Mucosa of descending colon (tissue), 3 donors: ENCODE data around the gene AKR1E2. TPM values are rescaled to one million over a fixed set of nuclear protein-coding genes. Genes with fewer than 3 reads are reported as not detected.
A peak's percentile ranks its signal among the peaks of the same experiment; 100 is the strongest.

ENCODE experiments used
- ATAC-seq: fragments of 200-7000 bp; cut with Tn5 transposase; one replicate; pipeline ENCODE4 v1.9.1; 2020; ENCODE audit warnings: mild to moderate bottlenecking, moderate library complexity
- DNase-seq, 3 donors: peaks; one replicate each; pipeline ENCODE4 v3.0.0-alpha.2; 2020
- H3K36me3 ChIP-seq: fragments of 200-600 bp; one replicate; pipeline ENCODE4 v1.8.0; 2021; ENCODE audit warnings: low read depth, mild to moderate bottlenecking
- H3K4me1 ChIP-seq: fragments of 200-600 bp; one replicate; pipeline ENCODE4 v1.8.0; 2021; ENCODE audit warnings: low read depth, mild to moderate bottlenecking
- H3K4me3 ChIP-seq: fragments of 200-600 bp; one replicate; pipeline ENCODE4 v1.8.0; 2021; ENCODE audit warnings: mild to moderate bottlenecking
- H3K9me3 ChIP-seq: fragments of 200-600 bp; one replicate; pipeline ENCODE4 v1.8.0; 2021; ENCODE audit warnings: mild to moderate bottlenecking
- intact Hi-C, 2 donors: fragments of 100-400 bp; cut with DNase I in 1 of 2; cut with micrococcal nuclease in 1 of 2; formaldehyde crosslinking; loops; one replicate each; pipeline versions ENCODE4 v1.11.0 to v1.11.1; 2022; cut with DNase I, micrococcal nuclease
- long read RNA-seq, 2 donors: library from polyadenylated mRNA; unstranded; transcript quantifications; one replicate each; pipeline ENCODE4 v2.0.0, GENCODE V29; 2019 to 2021
- total RNA-seq, 3 donors: library from RNA; stranded (reverse); fragmentation: NEBNext Ultra II Directional in 2 of 3; extraction: Animal tissue kit (Norgen Biotek cat#: 25700) in 2 of 3; gene quantifications; one replicate each; pipeline versions ENCODE4 v1.2.1 to v1.2.4, GENCODE V29; 2021 to 2023
- TF ChIP-seq, protein P1 (sequence below): fragments of 200-600 bp; IDR thresholded peaks from one replicate; pipeline ENCODE4 v1.8.0; 2022; ENCODE audit warnings: antibody characterized with exemption, mild to moderate bottlenecking
- donor health status: DM: no; HTN: no; CAD: no; lungs with moderate emphysema.
- donor health status: DM: no; HTN: no; CAD: no.
- donor health status: DM: no; HTN: yes; CAD: no.

AKR1E2 gene
- 10 to 100 TPM in 1 of 3 donors, 1 to 10 TPM in 2; 6.7 to 20.4 (median 8.0) TPM for total RNA-seq
- long read RNA-seq, donor 1, partial matches to known transcripts = 0 of 2 reads
- long read RNA-seq, donor 1, other reads (novel, unspliced or antisense) = 2 of 2 reads
- long read RNA-seq, donor 2 = 0 reads

- no peak within 1 kb of the TSS for H3K4me3 ChIP-seq
- intact Hi-C loops = no loop called here
- TF ChIP-seq, protein P1, sequence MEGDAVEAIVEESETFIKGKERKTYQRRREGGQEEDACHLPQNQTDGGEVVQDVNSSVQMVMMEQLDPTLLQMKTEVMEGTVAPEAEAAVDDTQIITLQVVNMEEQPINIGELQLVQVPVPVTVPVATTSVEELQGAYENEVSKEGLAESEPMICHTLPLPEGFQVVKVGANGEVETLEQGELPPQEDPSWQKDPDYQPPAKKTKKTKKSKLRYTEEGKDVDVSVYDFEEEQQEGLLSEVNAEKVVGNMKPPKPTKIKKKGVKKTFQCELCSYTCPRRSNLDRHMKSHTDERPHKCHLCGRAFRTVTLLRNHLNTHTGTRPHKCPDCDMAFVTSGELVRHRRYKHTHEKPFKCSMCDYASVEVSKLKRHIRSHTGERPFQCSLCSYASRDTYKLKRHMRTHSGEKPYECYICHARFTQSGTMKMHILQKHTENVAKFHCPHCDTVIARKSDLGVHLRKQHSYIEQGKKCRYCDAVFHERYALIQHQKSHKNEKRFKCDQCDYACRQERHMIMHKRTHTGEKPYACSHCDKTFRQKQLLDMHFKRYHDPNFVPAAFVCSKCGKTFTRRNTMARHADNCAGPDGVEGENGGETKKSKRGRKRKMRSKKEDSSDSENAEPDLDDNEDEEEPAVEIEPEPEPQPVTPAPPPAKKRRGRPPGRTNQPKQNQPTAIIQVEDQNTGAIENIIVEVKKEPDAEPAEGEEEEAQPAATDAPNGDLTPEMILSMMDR = no peak
- no peaks in the 10 kb centered on the region for H3K9me3 ChIP-seq
- no peaks in the 10 kb centered on the region for H3K4me1 ChIP-seq
- ATAC-seq = peak; percentile 93
- DNase-seq = peak; percentile 86 to 91 (median 90)
- no peaks in the 10 kb centered on the region for H3K36me3 ChIP-seq
Measured at GRCh38 chr10:4825868-4826791, at the start of gene AKR1E2. Gene AKR1E2, plus strand, starts transcription at chr10:4826207. Its CDS starts 118 bp downstream, at chr10:4826325.

- intact Hi-C loops = no loop called here
- no peak for ATAC-seq
Measured at GRCh38 chr10:4776234-4776638, 49.8 kb upstream of the AKR1E2 start.

DNA sequence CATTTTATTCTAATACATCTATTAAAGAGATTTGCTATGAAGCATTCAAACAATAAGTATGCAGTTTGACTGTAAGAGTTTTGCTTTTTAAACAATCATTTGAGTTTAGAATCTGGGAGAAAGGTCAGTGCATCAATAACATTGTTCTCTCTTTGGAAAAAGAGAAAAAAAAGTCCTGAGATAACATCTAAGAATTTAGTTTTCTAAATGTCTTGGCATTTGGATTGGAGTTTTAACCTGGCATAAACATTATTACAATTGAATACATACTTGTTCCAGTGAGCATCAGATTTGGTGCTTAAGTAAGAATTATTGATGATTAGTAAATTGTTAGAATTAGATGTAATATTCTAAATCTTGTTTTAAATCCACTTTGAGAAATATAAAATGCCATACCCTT, 47.2 kb upstream of the AKR1E2 start:
- Histone ChIP-seq H3K36me3 (no peaks in the 10 kb centered on the region), H3K4me3 (no peak overlapping the region), H3K9me3 (no peaks in the 10 kb centered on the region), H3K4me1 (no peaks in the 10 kb centered on the region)
- ATAC-seq (no peak), DNase-seq (no peak)
- TF ChIP-seq, protein P1 = no peak
- intact Hi-C loops = no loop called here

More at GRCh38 chr10:4776234-4776638, 49.8 kb upstream of the AKR1E2 start:
- DNase-seq = no peak
- TF ChIP-seq, protein P1 = no peak
- no peaks in the 10 kb centered on the region for H3K9me3 ChIP-seq
- H3K4me1 ChIP-seq = no peaks in the 10 kb centered on the region
- H3K36me3 ChIP-seq = no peaks in the 10 kb centered on the region
- no peak overlapping the region for H3K4me3 ChIP-seq

- no peak for ATAC-seq
Measured at GRCh38 chr10:4780091-4780490, 45.9 kb upstream of the AKR1E2 start.

GRCh38 chr10:4780782-4781181, 45.2 kb upstream of the AKR1E2 start:
- Histone ChIP-seq H3K9me3 (no peaks in the 10 kb centered on the region), H3K4me3 (no peak overlapping the region), H3K36me3 (no peaks in the 10 kb centered on the region), H3K4me1 (no peaks in the 10 kb centered on the region)
- intact Hi-C loops = no loop called here
- ATAC-seq = no peak
- TF ChIP-seq, protein P1 = no peak
- DNase-seq = no peak

More at GRCh38 chr10:4780091-4780490, 45.9 kb upstream of the AKR1E2 start:
- no peak for DNase-seq
- intact Hi-C loops = no loop called here
- no peaks in the 10 kb centered on the region for H3K36me3 ChIP-seq
- no peaks in the 10 kb centered on the region for H3K4me1 ChIP-seq
- TF ChIP-seq, protein P1 = no peak
- H3K9me3 ChIP-seq = no peaks in the 10 kb centered on the region
- no peak overlapping the region for H3K4me3 ChIP-seq
